Measurements from ENCODE around the gene HSD11B1.

HSD11B1 gene

DNA sequence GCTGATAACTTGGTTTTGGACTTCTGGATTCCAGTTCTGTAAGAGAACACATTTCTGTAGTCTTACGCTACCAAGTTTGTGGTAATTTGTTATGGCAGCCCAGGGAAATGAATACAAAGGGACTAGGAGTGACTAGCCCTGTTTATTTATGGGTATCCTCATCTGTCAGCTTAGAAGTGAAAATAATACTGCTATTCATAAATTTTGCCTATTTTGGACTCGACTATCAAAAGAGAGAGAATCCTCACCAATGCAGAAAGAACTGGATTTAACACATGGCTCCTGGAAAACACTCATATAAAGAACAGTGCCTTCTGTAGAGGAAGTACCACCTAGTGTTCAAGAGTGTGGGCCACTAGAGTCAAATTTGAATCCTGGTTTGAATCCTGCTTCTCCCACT lies 22.6 kb downstream of the HSD11B1 start:
- H3K9ac ChIP-seq (ENCODE audit: low read depth, low read length, poor library complexity, severe bottlenecking): no peak overlapping the region
- TF ChIP-seq EZH2phosphoT487 (IDR thresholded peaks at IDR 0.05; ENCODE audit: borderline replicate concordance): no peak
- TF ChIP-seq, protein P1, sequence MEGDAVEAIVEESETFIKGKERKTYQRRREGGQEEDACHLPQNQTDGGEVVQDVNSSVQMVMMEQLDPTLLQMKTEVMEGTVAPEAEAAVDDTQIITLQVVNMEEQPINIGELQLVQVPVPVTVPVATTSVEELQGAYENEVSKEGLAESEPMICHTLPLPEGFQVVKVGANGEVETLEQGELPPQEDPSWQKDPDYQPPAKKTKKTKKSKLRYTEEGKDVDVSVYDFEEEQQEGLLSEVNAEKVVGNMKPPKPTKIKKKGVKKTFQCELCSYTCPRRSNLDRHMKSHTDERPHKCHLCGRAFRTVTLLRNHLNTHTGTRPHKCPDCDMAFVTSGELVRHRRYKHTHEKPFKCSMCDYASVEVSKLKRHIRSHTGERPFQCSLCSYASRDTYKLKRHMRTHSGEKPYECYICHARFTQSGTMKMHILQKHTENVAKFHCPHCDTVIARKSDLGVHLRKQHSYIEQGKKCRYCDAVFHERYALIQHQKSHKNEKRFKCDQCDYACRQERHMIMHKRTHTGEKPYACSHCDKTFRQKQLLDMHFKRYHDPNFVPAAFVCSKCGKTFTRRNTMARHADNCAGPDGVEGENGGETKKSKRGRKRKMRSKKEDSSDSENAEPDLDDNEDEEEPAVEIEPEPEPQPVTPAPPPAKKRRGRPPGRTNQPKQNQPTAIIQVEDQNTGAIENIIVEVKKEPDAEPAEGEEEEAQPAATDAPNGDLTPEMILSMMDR (conservative IDR thresholded peaks at IDR 0.05; ENCODE audit: low read length): no peak
- H3K79me2 ChIP-seq (ENCODE audit: insufficient read depth, low read length): no peaks in the 10 kb centered on the region
- H3K4me2 ChIP-seq (ENCODE audit: low read depth, low read length, poor library complexity, severe bottlenecking): no peak overlapping the region
- no peaks in the 10 kb centered on the region for H3K36me3 ChIP-seq (ENCODE audit: insufficient read depth, low read length)
- no peaks in the 10 kb centered on the region for H3K9me3 ChIP-seq (ENCODE audit: insufficient read depth, low read depth, low read length)
- 0 out of 2 replicates have a peak overlapping the region, but pooled peaks have one; percentile 29 for H2AFZ ChIP-seq (ENCODE audit: low read length)
- H3K27me3 ChIP-seq (ENCODE audit: insufficient read depth, low read length, poor library complexity, severe bottlenecking): no peaks in the 10 kb centered on the region
- H3K4me1 ChIP-seq (ENCODE audit: insufficient read depth, low read length, poor library complexity, severe bottlenecking): peaks cover 8% of the 10 kb centered on the region
- no peaks in the 10 kb centered on the region for H3F3A ChIP-seq (ENCODE audit: low read depth)
- no peaks in the 10 kb centered on the region for H4K20me1 ChIP-seq (ENCODE audit: insufficient read depth, low read length, poor library complexity, severe bottlenecking)
- no peak overlapping the region for H3K4me3 ChIP-seq (ENCODE audit: low read length, poor library complexity, severe bottlenecking)
- H3K9me2 ChIP-seq (replicated peaks; ENCODE audit: low read depth, low read length): no peaks in the 10 kb centered on the region

DNA sequence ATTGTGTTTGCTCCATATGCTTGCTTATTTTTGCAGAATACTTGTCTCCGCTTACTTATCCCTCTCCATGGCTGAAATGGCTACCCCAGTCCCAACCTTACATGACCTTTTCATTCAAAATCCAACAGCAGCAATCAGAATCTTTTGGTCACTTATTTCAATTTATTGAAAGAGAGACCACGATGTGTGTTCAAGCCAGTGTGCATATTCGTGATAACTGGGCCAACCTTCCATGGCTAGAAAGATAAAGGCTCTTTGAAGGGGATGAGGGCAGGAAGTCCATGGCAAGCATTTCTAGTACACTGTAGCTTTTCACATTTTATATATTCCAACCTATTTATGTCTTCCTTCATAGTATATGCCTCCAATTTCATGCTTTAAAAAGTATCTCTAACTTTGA lies 23.1 kb downstream of the HSD11B1 start:
- peaks cover 8% of the 10 kb centered on the region for H3K4me1 ChIP-seq (ENCODE audit: insufficient read depth, low read length, poor library complexity, severe bottlenecking)
- no peaks in the 10 kb centered on the region for H4K20me1 ChIP-seq (ENCODE audit: insufficient read depth, low read length, poor library complexity, severe bottlenecking)
- H3K4me2 ChIP-seq (ENCODE audit: low read depth, low read length, poor library complexity, severe bottlenecking): no peak overlapping the region
- H2AFZ ChIP-seq (ENCODE audit: low read length): peak overlapping the region; percentile 29; the same call in 1 of the 2 replicates
- no peaks in the 10 kb centered on the region for H3K27me3 ChIP-seq (ENCODE audit: insufficient read depth, low read length, poor library complexity, severe bottlenecking)
- no peaks in the 10 kb centered on the region for H3K79me2 ChIP-seq (ENCODE audit: insufficient read depth, low read length)
- TF ChIP-seq, protein P1 (conservative IDR thresholded peaks at IDR 0.05; ENCODE audit: low read length): no peak
- no peak for TF ChIP-seq EZH2phosphoT487 (IDR thresholded peaks at IDR 0.05; ENCODE audit: borderline replicate concordance)
- no peak overlapping the region for H3K4me3 ChIP-seq (ENCODE audit: low read length, poor library complexity, severe bottlenecking)
- H3K9ac ChIP-seq (ENCODE audit: low read depth, low read length, poor library complexity, severe bottlenecking): no peak overlapping the region
- no peaks in the 10 kb centered on the region for H3K9me2 ChIP-seq (replicated peaks; ENCODE audit: low read depth, low read length)
- H3K36me3 ChIP-seq (ENCODE audit: insufficient read depth, low read length): no peaks in the 10 kb centered on the region
- H3F3A ChIP-seq (ENCODE audit: low read depth): no peaks in the 10 kb centered on the region
- no peaks in the 10 kb centered on the region for H3K9me3 ChIP-seq (ENCODE audit: insufficient read depth, low read depth, low read length)

DNA sequence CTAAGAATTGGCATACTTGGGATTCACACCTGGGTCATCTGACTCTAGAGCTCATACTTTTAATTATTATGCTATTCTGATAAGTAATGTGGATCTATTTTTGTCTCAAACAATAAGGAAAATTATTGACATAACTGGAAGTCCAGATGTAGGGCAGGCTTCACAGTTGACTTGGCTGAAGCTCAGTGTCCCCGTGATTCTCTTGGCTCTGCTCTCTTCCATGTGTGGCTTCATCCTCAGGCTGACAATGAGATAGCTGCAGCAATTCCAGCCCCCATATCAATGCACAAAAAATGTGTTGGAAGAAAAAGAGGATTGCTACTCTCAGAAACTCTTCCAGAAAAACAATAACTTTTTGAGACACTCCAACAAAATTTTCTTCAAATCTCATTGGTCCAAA lies 23.8 kb downstream of the HSD11B1 start:
- Histone ChIP-seq H3K9me2 (replicated peaks; ENCODE audit: low read depth, low read length) (no peaks in the 10 kb centered on the region), H3F3A (ENCODE audit: low read depth) (no peaks in the 10 kb centered on the region), H3K79me2 (ENCODE audit: insufficient read depth, low read length) (no peaks in the 10 kb centered on the region), H3K27me3 (ENCODE audit: insufficient read depth, low read length, poor library complexity, severe bottlenecking) (no peaks in the 10 kb centered on the region), H4K20me1 (ENCODE audit: insufficient read depth, low read length, poor library complexity, severe bottlenecking) (no peaks in the 10 kb centered on the region), H3K9me3 (ENCODE audit: insufficient read depth, low read depth, low read length) (no peaks in the 10 kb centered on the region), H3K4me3 (ENCODE audit: low read length, poor library complexity, severe bottlenecking) (no peak overlapping the region), H3K4me1 (ENCODE audit: insufficient read depth, low read length, poor library complexity, severe bottlenecking) (peaks cover 8% of the 10 kb centered on the region), H3K36me3 (ENCODE audit: insufficient read depth, low read length) (no peaks in the 10 kb centered on the region), H2AFZ (ENCODE audit: low read length) (no peak overlapping the region), H3K9ac (ENCODE audit: low read depth, low read length, poor library complexity, severe bottlenecking) (no peak overlapping the region), H3K4me2 (ENCODE audit: low read depth, low read length, poor library complexity, severe bottlenecking) (no peak overlapping the region)
- TF ChIP-seq, protein P1 (conservative IDR thresholded peaks at IDR 0.05; ENCODE audit: low read length): no peak
- no peak for TF ChIP-seq EZH2phosphoT487 (IDR thresholded peaks at IDR 0.05; ENCODE audit: borderline replicate concordance)

Data from Loucy (cell line).